MG63 (cell line): Measurements from ENCODE around the gene GSK3A. TPM values are rescaled to one million over a fixed set of nuclear protein-coding genes. Genes with fewer than 3 reads are reported as not detected.

Experiments used
- DNase-seq: peaks from one replicate; pipeline ENCODE4 v3.0.0-alpha.2; 2020
- H3K27me3 ChIP-seq: fragments of 250-450 bp; sonication (Bioruptor Pico); 2 replicates; pipeline ENCODE4 v1.5.1; 2020; ENCODE audit warnings: mild to moderate bottlenecking, moderate library complexity
- H3K36me3 ChIP-seq: fragments of 250-450 bp; sonication (Bioruptor Pico); 2 replicates; pipeline ENCODE4 v1.5.1; 2020; ENCODE audit warnings: mild to moderate bottlenecking, moderate library complexity
- H3K4me3 ChIP-seq: fragments of 250-450 bp; sonication (Bioruptor Pico); 2 replicates; pipeline ENCODE4 v1.5.1; 2020; ENCODE audit warnings: mild to moderate bottlenecking, moderate library complexity
- H3K9me3 ChIP-seq: fragments of 250-450 bp; sonication (Bioruptor Pico); 2 replicates; pipeline ENCODE4 v1.5.1; 2020; ENCODE audit warnings: mild to moderate bottlenecking, moderate library complexity
- total RNA-seq: library from RNA; depleted of rRNA; stranded (reverse); fragments of >200 nt; shearing (Covaris generic); gene quantifications from 2 replicates; pipeline ENCODE4 v1.2.3, GENCODE V29; 2014; ENCODE audit warnings: low replicate concordance

Gene GSK3A
- total RNA-seq, 1 experiment from 2014 or later, result 27.3 TPM

GRCh38 chr19:42255766-42256745 lies 13.7 kb upstream of the GSK3A start:
- no peaks in the 10 kb centered on the region for H3K27me3 ChIP-seq
- H3K4me3 ChIP-seq, result peak overlapping the region; percentile 100
- H3K9me3 ChIP-seq, result no peaks in the 10 kb centered on the region
- H3K36me3 ChIP-seq, result peaks cover 24% of the 10 kb centered on the region
- no peak for DNase-seq

GRCh38 chr19:42254850-42255765 lies 12.7 kb upstream of the GSK3A start, which contains the start of gene ERF:
ERF (minus strand) TSS chr19:42255128; CDS start chr19:42254999, 129 bp downstream.
- peak; percentile 92 for DNase-seq
- Histone ChIP-seq H3K36me3 (peaks cover 34% of the 10 kb centered on the region), H3K4me3 (peak within 1 kb of the TSS; percentile 100), H3K9me3 (no peaks in the 10 kb centered on the region), H3K27me3 (no peaks in the 10 kb centered on the region)

- Histone ChIP-seq H3K36me3 (peaks cover 42% of the 10 kb centered on the region), H3K4me3 (peak overlapping the region; percentile 100), H3K9me3 (no peaks in the 10 kb centered on the region), H3K27me3 (no peaks in the 10 kb centered on the region)
- DNase-seq, result peak; percentile 78
Measured at GRCh38 chr19:42254089-42254849, 11.9 kb upstream of the GSK3A start.

GRCh38 chr19:42253245-42254088 lies 11.1 kb upstream of the GSK3A start:
- H3K36me3 ChIP-seq, result peaks cover 50% of the 10 kb centered on the region
- peak; percentile 73 for DNase-seq
- peak overlapping the region; percentile 100 for H3K4me3 ChIP-seq
- H3K27me3 ChIP-seq, result no peaks in the 10 kb centered on the region
- no peaks in the 10 kb centered on the region for H3K9me3 ChIP-seq

- Histone ChIP-seq H3K9me3 (no peaks in the 10 kb centered on the region), H3K4me3 (peak overlapping the region; percentile 100), H3K36me3 (peaks cover 53% of the 10 kb centered on the region), H3K27me3 (no peaks in the 10 kb centered on the region)
- no peak for DNase-seq
Measured at GRCh38 chr19:42252365-42253244, 10.2 kb upstream of the GSK3A start.

- DNase-seq, result no peak
- Histone ChIP-seq H3K27me3 (no peaks in the 10 kb centered on the region), H3K9me3 (no peaks in the 10 kb centered on the region), H3K4me3 (peak overlapping the region; percentile 25), H3K36me3 (peaks cover 58% of the 10 kb centered on the region)
Measured at GRCh38 chr19:42251572-42252358, 9.4 kb upstream of the GSK3A start.

- DNase-seq, result no peak
- Histone ChIP-seq H3K4me3 (no peak overlapping the region), H3K9me3 (no peaks in the 10 kb centered on the region), H3K27me3 (no peaks in the 10 kb centered on the region), H3K36me3 (peaks cover 64% of the 10 kb centered on the region)
Measured at GRCh38 chr19:42250666-42251531, 8.5 kb upstream of the GSK3A start.

GRCh38 chr19:42250183-42250665 lies 7.8 kb upstream of the GSK3A start:
- Histone ChIP-seq H3K4me3 (no peak overlapping the region), H3K36me3 (peaks cover 64% of the 10 kb centered on the region), H3K27me3 (no peaks in the 10 kb centered on the region), H3K9me3 (no peaks in the 10 kb centered on the region)
- DNase-seq, result no peak

- DNase-seq, result no peak
- Histone ChIP-seq H3K36me3 (peaks cover 64% of the 10 kb centered on the region), H3K9me3 (no peaks in the 10 kb centered on the region), H3K27me3 (no peaks in the 10 kb centered on the region), H3K4me3 (no peak overlapping the region)
Measured at GRCh38 chr19:42249769-42250168, 7.4 kb upstream of the GSK3A start.

GRCh38 chr19:42249149-42249750 lies 6.8 kb upstream of the GSK3A start:
- H3K36me3 ChIP-seq, result peaks cover 59% of the 10 kb centered on the region
- no peaks in the 10 kb centered on the region for H3K27me3 ChIP-seq
- no peaks in the 10 kb centered on the region for H3K9me3 ChIP-seq
- H3K4me3 ChIP-seq, result no peak overlapping the region
- DNase-seq, result no peak

- no peak for DNase-seq
- Histone ChIP-seq H3K36me3 (peaks cover 57% of the 10 kb centered on the region), H3K9me3 (no peaks in the 10 kb centered on the region), H3K27me3 (no peaks in the 10 kb centered on the region), H3K4me3 (no peak overlapping the region)
Measured at GRCh38 chr19:42248270-42249148, 6.1 kb upstream of the GSK3A start.

GRCh38 chr19:42247640-42248199 lies 5.3 kb upstream of the GSK3A start:
- no peaks in the 10 kb centered on the region for H3K27me3 ChIP-seq
- no peak for DNase-seq
- H3K4me3 ChIP-seq, result no peak overlapping the region
- peaks cover 50% of the 10 kb centered on the region for H3K36me3 ChIP-seq
- H3K9me3 ChIP-seq, result no peaks in the 10 kb centered on the region
